Uterus (tissue), 2 donors: ENCODE results near the gene NUP62.

Experiments used
- CTCF ChIP-seq, 4 experiments: fragments of 200-600 bp in 2 of 4; fragments of 450-650 bp in 2 of 4; sonication (generic) in 2 of 4; IDR thresholded peaks; one replicate each; pipeline ENCODE4 v1.5.1; 2016 to 2019; ENCODE audit warnings: antibody characterized with exemption in 4 of 4, mild to moderate bottlenecking in 2 of 4, moderate library complexity in 1 of 4
- POLR2A ChIP-seq, 2 donors: fragments of 450-650 bp; IDR thresholded peaks; one replicate each; pipeline ENCODE4 v1.6.1; 2016; ENCODE audit warnings: antibody characterized with exemption in 2 of 2, mild to moderate bottlenecking in 1 of 2, moderate library complexity in 1 of 2

GRCh38 chr19:49890349-49891311, 38.7 kb downstream of the NUP62 start:
- TF ChIP-seq CTCF (IDR thresholded peaks at IDR 0.05) (no peak), POLR2A (IDR thresholded peaks at IDR 0.05) (no peak)
